PC-9 (cell line): ENCODE data around the gene PAM16. TPM values are rescaled to one million over a fixed set of nuclear protein-coding genes. Genes with fewer than 3 reads are reported as not detected.

ENCODE experiments used
- Bru-seq: library from RNA; stranded (reverse); fragments of 400-500 nt; gene quantifications from one replicate; lab custom pipeline; 2021; lab: Mats Ljungman, UMichigan
- BruChase-seq, 2 experiments: library from RNA; stranded (reverse); fragments of 400-500 nt; gene quantifications; one replicate each; lab custom pipeline; 2021; lab: Mats Ljungman, UMichigan
- BruUV-seq: library from RNA; stranded (reverse); fragments of 400-500 nt; replicated peaks from 2 replicates; lab custom pipeline; 2021; lab: Mats Ljungman, UMichigan
- CTCF ChIA-PET: fragments of 300-600 bp; sonication (Branson Sonifier 250); formaldehyde crosslinking; loops from one replicate; lab custom pipeline; 2022; ENCODE audit warnings: antibody characterized with exemption; lab: Charles Lee
- POLR2A ChIA-PET: fragments of 300-600 bp; sonication (Branson Sonifier 250); formaldehyde crosslinking; loops from one replicate; lab custom pipeline; 2022; ENCODE audit warnings: antibody characterized with exemption; ENCODE audit not compliant: unreplicated experiment; lab: Charles Lee
- DNase-seq, 2 experiments: peaks; one replicate each; pipeline versions ENCODE4 v3.0.0 to v3.0.0-alpha.2; 2015 to 2022; ENCODE audit warnings: mixed read lengths in 1 of 2
- H2AFZ ChIP-seq: fragments of 200-600 bp; sonication (generic); 2 replicates; pipeline ENCODE4 v1.8.1; 2017; ENCODE audit warnings: antibody characterized with exemption
- H3F3A ChIP-seq: fragments of 200-600 bp; sonication (generic); 2 replicates; pipeline ENCODE4 v1.8.1; 2017; ENCODE audit warnings: antibody characterized with exemption, mild to moderate bottlenecking, low read depth; ENCODE audit not compliant: insufficient read depth
- H3K27ac ChIP-seq: fragments of 200-600 bp; sonication (generic); 2 replicates; pipeline ENCODE4 v1.6.1; 2016; ENCODE audit warnings: mixed run types
- H3K27me3 ChIP-seq: fragments of 200-600 bp; sonication (generic); 2 replicates; pipeline ENCODE4 v1.6.1; 2016; ENCODE audit warnings: low read depth, mixed run types; ENCODE audit not compliant: insufficient read depth
- H3K36me3 ChIP-seq: fragments of 200-600 bp; sonication (generic); 2 replicates; pipeline ENCODE4 v1.6.1; 2016; ENCODE audit warnings: low read depth, mixed run types
- H3K4me1 ChIP-seq: fragments of 200-600 bp; sonication (generic); replicated peaks from 2 replicates; pipeline ENCODE4 v1.6.1; 2016; ENCODE audit warnings: mixed run types; ENCODE audit not compliant: insufficient read depth
- H3K4me2 ChIP-seq: fragments of 200-600 bp; sonication (generic); 2 replicates; pipeline ENCODE4 v1.6.1; 2017; ENCODE audit warnings: mixed run types
- H3K4me3 ChIP-seq: fragments of 200-600 bp; sonication (generic); 2 replicates; pipeline ENCODE4 v1.6.1; 2016; ENCODE audit warnings: mixed run types
- H3K79me2 ChIP-seq: fragments of 200-600 bp; sonication (generic); 2 replicates; pipeline ENCODE4 v1.6.1; 2017; ENCODE audit warnings: low read depth, mixed run types
- H3K9me2 ChIP-seq: fragments of 200-600 bp; sonication (generic); 2 replicates; pipeline ENCODE4 v1.8.1; 2017; ENCODE audit warnings: mild to moderate bottlenecking; ENCODE audit not compliant: insufficient read depth
- H3K9me3 ChIP-seq: fragments of 200-600 bp; sonication (generic); 2 replicates; pipeline ENCODE4 v1.8.1; 2016; ENCODE audit warnings: low read depth; ENCODE audit not compliant: insufficient read depth
- H4K20me1 ChIP-seq: fragments of 200-600 bp; sonication (generic); 2 replicates; pipeline ENCODE4 v1.8.1; 2017; ENCODE audit not compliant: insufficient read depth
- CTCF ChIP-seq: fragments of 200-600 bp; sonication (generic); conservative IDR thresholded peaks from 2 replicates; pipeline ENCODE4 v1.6.1; 2017; ENCODE audit warnings: mixed run types, antibody characterized with exemption, mild to moderate bottlenecking, moderate library complexity
- EZH2 ChIP-seq: fragments of 200-600 bp; sonication (generic); IDR thresholded peaks from 2 replicates; pipeline ENCODE4 v1.8.0; 2017; ENCODE audit warnings: antibody characterized with exemption, low read depth
- intact Hi-C: fragments of 100-400 bp; cut with micrococcal nuclease; formaldehyde crosslinking; loops from one replicate; pipeline ENCODE4 v1.10.0; 2022; ENCODE audit not compliant: unreplicated experiment
- long read RNA-seq: library from polyadenylated mRNA; stranded (forward); transcript quantifications from one replicate; pipeline ENCODE4 v2.0.0, GENCODE V29; 2022
- total RNA-seq: library from RNA; stranded (reverse); gene quantifications from 2 replicates; pipeline ENCODE4 v1.2.3, GENCODE V29; 2021

The PAM16 gene
- total RNA-seq (95.9 and 110 TPM in 2 replicates), Bru-seq, nascent RNA (percentile 49 among the genes with signal in this experiment), BruChase-seq, experiment 1, labeled RNA remaining after a 2-hour chase (percentile 57 among the genes with signal in this experiment), BruChase-seq, experiment 2, labeled RNA remaining after a 6-hour chase (percentile 58 among the genes with signal in this experiment)
- long read RNA-seq, transcript PAM16-201 (5 exons, 587 nt) = major isoform, 56 of 78 reads
- long read RNA-seq, partial matches to known transcripts = 1 of 78 reads
- long read RNA-seq, other reads (novel, unspliced or antisense) = 16 of 78 reads

DNA sequence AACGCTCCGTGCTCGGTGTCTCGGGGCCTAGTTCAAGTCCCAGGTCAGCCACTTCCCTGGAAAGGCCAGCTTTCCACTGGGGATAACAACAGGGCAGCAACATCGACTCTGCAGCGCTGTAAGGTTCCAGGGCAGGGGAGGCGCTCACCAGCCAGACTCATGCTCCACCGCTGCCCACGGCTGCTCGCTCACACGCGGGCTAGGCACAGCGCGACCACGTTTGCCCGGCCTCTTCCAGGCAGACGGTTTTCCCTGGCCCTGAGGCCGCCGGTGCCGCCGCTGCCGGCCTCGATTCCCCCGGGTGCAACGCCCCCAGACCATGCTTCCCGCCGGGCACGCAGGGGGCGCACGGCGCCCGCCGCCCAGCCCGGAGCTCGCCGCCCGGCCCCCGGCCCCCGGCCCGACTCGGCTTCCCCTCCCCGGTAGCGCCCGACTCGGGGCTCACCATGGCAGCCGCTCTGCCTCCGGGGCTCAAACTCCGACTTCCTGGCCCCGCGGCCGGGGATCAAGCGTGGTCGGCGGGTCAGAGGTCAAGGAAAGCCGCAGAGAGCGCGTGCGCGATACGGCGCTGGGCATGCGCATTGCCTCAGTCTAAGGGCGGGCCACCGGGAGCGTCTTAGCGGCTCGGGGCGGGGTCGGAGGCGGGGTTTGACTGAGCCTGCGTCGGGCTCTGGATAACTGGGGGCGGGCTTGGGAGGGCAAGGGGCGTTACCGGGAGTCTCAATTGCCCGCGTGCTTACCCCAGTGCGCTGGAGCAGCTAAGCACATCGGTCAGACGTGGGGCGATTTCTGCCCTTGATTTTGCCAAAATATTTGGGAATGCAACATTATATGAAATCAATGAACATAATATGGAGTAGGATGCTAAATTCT is at the start of gene PAM16:
PAM16 (minus strand) TSS at position 535 of the 873 bp plus-strand sequence; CDS start at position 448, 87 bp downstream.
- BruUV-seq = TSS peak; percentile 48
- peaks cover 38% of the 10 kb centered on the region for H4K20me1 ChIP-seq
- peak within 1 kb of the TSS; percentile 69 for H3K27ac ChIP-seq
- ChIA-PET CTCF (interaction anchor here (0.5 to 2.4 kb wide), 4 partner anchors 52 to 1265 kb away, joined by 3 to 18 read pairs (median 4); no protein-coding TSS in a partner anchor), POLR2A (interaction anchor here (0.5 to 0.6 kb wide), 3 partner anchors 60 to 1331 kb away, joined by 3 to 4 read pairs (median 3); partner anchors contain the start of gene TNFRSF12A)
- H3K9me2 ChIP-seq = no peaks in the 10 kb centered on the region
- H3K79me2 ChIP-seq = peaks cover 49% of the 10 kb centered on the region
- H3K4me1 ChIP-seq = peaks cover 32% of the 10 kb centered on the region
- no peaks in the 10 kb centered on the region for H3K27me3 ChIP-seq
- peaks cover 31% of the 10 kb centered on the region; the same call in 1 of the 2 replicates for H3F3A ChIP-seq
- H3K36me3 ChIP-seq = no peaks in the 10 kb centered on the region
- no peak for TF ChIP-seq EZH2
- no peak for TF ChIP-seq CTCF
- intact Hi-C loops = no loop called here
- peak within 1 kb of the TSS; percentile 89 for H3K4me3 ChIP-seq
- peak within 1 kb of the TSS; percentile 82 for H2AFZ ChIP-seq
- peak; percentile 84 to 99 for DNase-seq
- H3K4me2 ChIP-seq = peak within 1 kb of the TSS; percentile 75
- H3K9me3 ChIP-seq = no peaks in the 10 kb centered on the region

- POLR2A ChIA-PET = no interaction called here
- intact Hi-C loops = no loop called here
Observed at GRCh38 chr16:4399001-4399730, 48.0 kb upstream of the PAM16 start.

More at GRCh38 chr16:4399001-4399730, 48.0 kb upstream of the PAM16 start:
- Histone ChIP-seq H2AFZ (no peak overlapping the region), H4K20me1 (no peaks in the 10 kb centered on the region), H3K4me3 (no peak overlapping the region), H3K27ac (no peak overlapping the region), H3K4me2 (no peak overlapping the region), H3K27me3 (no peaks in the 10 kb centered on the region), H3F3A (no peaks in the 10 kb centered on the region), H3K4me1 (peaks cover 6% of the 10 kb centered on the region; the same call in 1 of the 2 replicates), H3K79me2 (no peaks in the 10 kb centered on the region), H3K9me2 (no peaks in the 10 kb centered on the region), H3K9me3 (no peaks in the 10 kb centered on the region), H3K36me3 (no peaks in the 10 kb centered on the region)
- CTCF ChIA-PET = interaction anchor here (1.2 kb wide), 1 partner anchor 26 kb away, joined by 3 read pairs; no protein-coding TSS in a partner anchor
- no peak for TF ChIP-seq CTCF
- no peak for TF ChIP-seq EZH2
- DNase-seq = no peak
- no TSS peak for BruUV-seq
